IPS DF 6.9 (cell line): ENCODE results near the gene S100A11.

Source experiments
- DNase-seq: peaks from one replicate; pipeline ENCODE4 v3.0.0-alpha.2; 2013; ENCODE audit warnings: low read depth, low spot score
- H3K27ac ChIP-seq: one replicate; pipeline ENCODE4 v1.5.1; 2013; ENCODE audit warnings: low read length, control low read depth
- H3K27me3 ChIP-seq: 2 replicates; pipeline ENCODE4 v1.6.1; 2013; ENCODE audit warnings: mild to moderate bottlenecking, low read length; ENCODE audit not compliant: control insufficient read depth, insufficient read depth
- H3K36me3 ChIP-seq: 2 replicates; pipeline ENCODE4 v1.6.1; 2013; ENCODE audit warnings: low read length; ENCODE audit not compliant: control insufficient read depth, insufficient read depth
- H3K4me1 ChIP-seq: 2 replicates; pipeline ENCODE4 v1.6.1; 2013; ENCODE audit warnings: low read length; ENCODE audit not compliant: control insufficient read depth, insufficient read depth
- H3K4me3 ChIP-seq: 2 replicates; pipeline ENCODE4 v1.5.1; 2013; ENCODE audit warnings: mild to moderate bottlenecking, low read length
- H3K9me3 ChIP-seq: 2 replicates; pipeline ENCODE4 v1.6.1; 2013; ENCODE audit warnings: low read length, inconsistent platforms; ENCODE audit not compliant: control insufficient read depth, insufficient read depth
- WGBS: extraction: QIAGEN DNeasy Blood & Tissue Kit; methylation state at CpG from one replicate; pipeline ENCODE4 v1.1.7; 2013; ENCODE audit warnings: mixed read lengths, missing lambda C conversion rate; ENCODE audit not compliant: insufficient read length, insufficient coverage; 5-methylcytosine and 5-hydroxymethylcytosine counted together

S100A11 gene

DNA sequence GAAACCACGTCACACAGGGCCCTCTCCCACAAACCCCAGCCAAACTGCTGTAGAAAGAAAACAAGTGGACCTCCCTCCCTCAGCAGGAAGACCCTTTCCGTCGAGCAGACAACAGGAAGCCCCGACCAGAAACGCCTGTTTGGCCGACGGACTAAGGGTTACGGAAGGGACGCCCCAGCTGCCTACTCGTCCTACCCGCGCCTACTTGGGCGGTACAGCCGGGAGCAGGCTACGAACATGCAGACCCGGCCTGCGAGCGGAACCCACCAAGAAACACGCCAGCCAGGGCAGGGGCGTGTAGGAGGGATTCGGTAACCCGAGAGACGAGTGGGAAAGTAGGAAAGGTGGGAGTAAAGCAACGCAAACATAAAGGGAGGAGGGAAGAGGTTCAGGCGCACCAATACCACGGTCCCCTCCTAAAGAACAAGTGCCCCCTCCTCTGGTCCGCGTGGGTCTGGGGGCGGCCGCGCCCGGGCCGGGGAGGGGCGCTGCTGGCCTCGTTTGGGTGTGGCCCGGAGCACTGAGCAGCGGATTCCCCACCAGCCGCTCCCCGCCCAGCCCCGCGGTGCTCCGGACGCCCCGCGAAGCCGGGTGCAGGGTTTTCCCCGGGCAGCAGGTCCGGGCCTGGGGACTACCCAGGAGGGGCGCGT, 43.6 kb downstream of the S100A11 start:
- Histone ChIP-seq H3K4me1 (0 out of 2 replicates have a peak, but pooled peaks cover 5% of the 10 kb centered on the region), H3K9me3 (no peaks in the 10 kb centered on the region), H3K36me3 (no peaks in the 10 kb centered on the region), H3K27ac (no peak overlapping the region), H3K27me3 (no peaks in the 10 kb centered on the region), H3K4me3 (peak overlapping the region; percentile 66; the same call in 1 of the 2 replicates)
- WGBS, result no CpG with 5 or more reads among the region's 50 CpGs
- no peak for DNase-seq

- H3K27me3 ChIP-seq, result no peaks in the 10 kb centered on the region
- WGBS, result no CpG with 5 or more reads among the region's 21 CpGs
- peak overlapping the region; percentile 66 for H3K4me3 ChIP-seq
- DNase-seq, result no peak
- no peaks in the 10 kb centered on the region for H3K9me3 ChIP-seq
- no peak overlapping the region for H3K27ac ChIP-seq
- H3K4me1 ChIP-seq, result 0 out of 2 replicates have a peak, but pooled peaks cover 5% of the 10 kb centered on the region
- no peaks in the 10 kb centered on the region for H3K36me3 ChIP-seq
These were observed 44.3 kb downstream of the S100A11 start for GRCh38 chr1:151992303-151993083.

GRCh38 chr1:151991663-151992302, 45.0 kb downstream of the S100A11 start:
- Histone ChIP-seq H3K9me3 (no peaks in the 10 kb centered on the region), H3K27me3 (no peaks in the 10 kb centered on the region), H3K36me3 (no peaks in the 10 kb centered on the region), H3K4me3 (no peak overlapping the region; the same call in 1 of the 2 replicates), H3K27ac (no peak overlapping the region), H3K4me1 (0 out of 2 replicates have a peak, but pooled peaks cover 5% of the 10 kb centered on the region)
- no CpG with 5 or more reads among the region's 6 CpGs for whole genome bisulfite sequencing
- no peak for DNase-seq

GRCh38 chr1:151990856-151991198, 46.0 kb downstream of the S100A11 start:
- Histone ChIP-seq H3K4me3 (no peak overlapping the region), H3K27ac (no peak overlapping the region), H3K36me3 (no peaks in the 10 kb centered on the region), H3K4me1 (0 out of 2 replicates have a peak, but pooled peaks cover 5% of the 10 kb centered on the region), H3K9me3 (no peaks in the 10 kb centered on the region), H3K27me3 (no peaks in the 10 kb centered on the region)
- no peak for DNase-seq
- WGBS, result no CpG with 5 or more reads among the region's 5 CpGs

GRCh38 chr1:151990058-151990855, 46.5 kb downstream of the S100A11 start:
- Histone ChIP-seq H3K27me3 (no peaks in the 10 kb centered on the region), H3K9me3 (no peaks in the 10 kb centered on the region), H3K4me1 (0 out of 2 replicates have a peak, but pooled peaks cover 5% of the 10 kb centered on the region), H3K4me3 (no peak overlapping the region), H3K36me3 (peaks cover under 1% of the 10 kb centered on the region; the same call in 1 of the 2 replicates), H3K27ac (no peak overlapping the region)
- no CpG with 5 or more reads among the region's 5 CpGs for WGBS
- DNase-seq, result no peak

GRCh38 chr1:151989211-151989862, 47.5 kb downstream of the S100A11 start:
- Histone ChIP-seq H3K9me3 (no peaks in the 10 kb centered on the region), H3K27me3 (no peaks in the 10 kb centered on the region), H3K4me3 (no peak overlapping the region), H3K4me1 (0 out of 2 replicates have a peak, but pooled peaks cover 5% of the 10 kb centered on the region), H3K27ac (no peak overlapping the region), H3K36me3 (peaks cover 4% of the 10 kb centered on the region; the same call in 1 of the 2 replicates)
- DNase-seq, result no peak
- WGBS, result no CpG with 5 or more reads among the region's 6 CpGs

- 0 out of 2 replicates have a peak, but pooled peaks cover 3% of the 10 kb centered on the region for H3K4me1 ChIP-seq
- H3K27ac ChIP-seq, result no peak overlapping the region
- H3K36me3 ChIP-seq, result peaks cover 9% of the 10 kb centered on the region; the same call in 1 of the 2 replicates
- H3K4me3 ChIP-seq, result no peak overlapping the region
- H3K27me3 ChIP-seq, result no peaks in the 10 kb centered on the region
- WGBS, result no CpG with 5 or more reads among the region's 2 CpGs
- DNase-seq, result no peak
- no peaks in the 10 kb centered on the region for H3K9me3 ChIP-seq
These were observed 48.3 kb downstream of the S100A11 start for GRCh38 chr1:151988405-151988923.

DNA sequence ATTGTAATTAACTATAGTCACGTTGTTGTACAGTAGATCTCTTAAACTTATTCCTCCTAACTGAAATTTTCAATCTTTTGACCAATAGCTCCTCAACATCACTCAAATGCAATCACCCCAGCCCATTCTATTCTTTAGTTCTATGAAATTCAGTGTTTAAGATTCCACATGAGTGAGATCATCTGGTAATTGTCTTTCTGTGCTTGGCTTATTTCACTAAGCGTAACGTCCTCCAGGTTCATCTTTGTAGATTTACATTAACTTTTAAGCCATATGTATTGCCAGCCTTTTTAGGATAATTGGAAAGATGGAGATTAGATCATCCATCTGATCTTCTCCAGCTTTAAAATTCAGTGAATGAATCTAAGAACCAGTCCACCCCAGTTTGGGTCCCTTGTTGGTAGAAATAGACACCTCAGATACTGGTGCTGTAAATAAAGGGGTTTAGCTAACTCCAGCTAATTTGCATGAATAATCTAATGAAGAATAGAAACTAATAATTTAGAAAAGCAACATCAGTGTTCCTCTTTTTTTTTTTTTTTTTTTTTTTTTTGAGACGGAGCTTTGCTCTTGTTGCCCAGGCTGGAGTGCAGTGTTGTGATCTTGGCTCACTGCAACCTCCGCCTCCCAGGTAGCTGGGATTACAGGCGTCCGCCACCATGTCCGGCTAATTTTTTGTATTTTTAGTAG, 50.2 kb downstream of the S100A11 start:
- Histone ChIP-seq H3K36me3 (peaks cover 12% of the 10 kb centered on the region; the same call in 1 of the 2 replicates), H3K27me3 (no peaks in the 10 kb centered on the region), H3K4me3 (no peak overlapping the region), H3K9me3 (no peaks in the 10 kb centered on the region), H3K4me1 (0 out of 2 replicates have a peak, but pooled peaks cover 2% of the 10 kb centered on the region), H3K27ac (no peak overlapping the region)
- no CpG with 5 or more reads among the region's 8 CpGs for WGBS
- DNase-seq, result no peak

GRCh38 chr1:151985768-151986167, 51.0 kb downstream of the S100A11 start:
- Histone ChIP-seq H3K9me3 (no peaks in the 10 kb centered on the region), H3K27me3 (no peaks in the 10 kb centered on the region), H3K4me1 (0 out of 2 replicates have a peak, but pooled peaks cover 1% of the 10 kb centered on the region), H3K4me3 (no peak overlapping the region), H3K27ac (no peak overlapping the region), H3K36me3 (peaks cover 12% of the 10 kb centered on the region; the same call in 1 of the 2 replicates)
- no peak for DNase-seq
- no CpG with 5 or more reads among the region's 1 CpG for WGBS
